Measurements from ENCODE around the gene PLXND1.

The PLXND1 gene

GRCh38 chr3:129602309-129602708 is 4.2 kb downstream of the PLXND1 start:
- no peak for TF ChIP-seq ZBTB7A (IDR thresholded peaks at IDR 0.05; ENCODE audit: low read depth)
- TF ChIP-seq, protein P1, sequence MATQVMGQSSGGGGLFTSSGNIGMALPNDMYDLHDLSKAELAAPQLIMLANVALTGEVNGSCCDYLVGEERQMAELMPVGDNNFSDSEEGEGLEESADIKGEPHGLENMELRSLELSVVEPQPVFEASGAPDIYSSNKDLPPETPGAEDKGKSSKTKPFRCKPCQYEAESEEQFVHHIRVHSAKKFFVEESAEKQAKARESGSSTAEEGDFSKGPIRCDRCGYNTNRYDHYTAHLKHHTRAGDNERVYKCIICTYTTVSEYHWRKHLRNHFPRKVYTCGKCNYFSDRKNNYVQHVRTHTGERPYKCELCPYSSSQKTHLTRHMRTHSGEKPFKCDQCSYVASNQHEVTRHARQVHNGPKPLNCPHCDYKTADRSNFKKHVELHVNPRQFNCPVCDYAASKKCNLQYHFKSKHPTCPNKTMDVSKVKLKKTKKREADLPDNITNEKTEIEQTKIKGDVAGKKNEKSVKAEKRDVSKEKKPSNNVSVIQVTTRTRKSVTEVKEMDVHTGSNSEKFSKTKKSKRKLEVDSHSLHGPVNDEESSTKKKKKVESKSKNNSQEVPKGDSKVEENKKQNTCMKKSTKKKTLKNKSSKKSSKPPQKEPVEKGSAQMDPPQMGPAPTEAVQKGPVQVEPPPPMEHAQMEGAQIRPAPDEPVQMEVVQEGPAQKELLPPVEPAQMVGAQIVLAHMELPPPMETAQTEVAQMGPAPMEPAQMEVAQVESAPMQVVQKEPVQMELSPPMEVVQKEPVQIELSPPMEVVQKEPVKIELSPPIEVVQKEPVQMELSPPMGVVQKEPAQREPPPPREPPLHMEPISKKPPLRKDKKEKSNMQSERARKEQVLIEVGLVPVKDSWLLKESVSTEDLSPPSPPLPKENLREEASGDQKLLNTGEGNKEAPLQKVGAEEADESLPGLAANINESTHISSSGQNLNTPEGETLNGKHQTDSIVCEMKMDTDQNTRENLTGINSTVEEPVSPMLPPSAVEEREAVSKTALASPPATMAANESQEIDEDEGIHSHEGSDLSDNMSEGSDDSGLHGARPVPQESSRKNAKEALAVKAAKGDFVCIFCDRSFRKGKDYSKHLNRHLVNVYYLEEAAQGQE (IDR thresholded peaks at IDR 0.05; ENCODE audit: low read depth), result no peak
- no peak for TF ChIP-seq CREB1 (IDR thresholded peaks at IDR 0.05; ENCODE audit: low read depth)
- TF ChIP-seq FOXM1 (IDR thresholded peaks at IDR 0.05; ENCODE audit: borderline replicate concordance, low read depth), result no peak
- no peak for TF ChIP-seq EGR1 (IDR thresholded peaks at IDR 0.05)
- TF ChIP-seq CEBPB (IDR thresholded peaks at IDR 0.05), result no peak
- TF ChIP-seq RAD21 (IDR thresholded peaks at IDR 0.05; ENCODE audit: low read depth), result no peak
- TF ChIP-seq MAX (IDR thresholded peaks at IDR 0.05), result no peak
- no peak for TF ChIP-seq TAF1 (IDR thresholded peaks at IDR 0.05; ENCODE audit: low read depth)
- TF ChIP-seq, protein P2, sequence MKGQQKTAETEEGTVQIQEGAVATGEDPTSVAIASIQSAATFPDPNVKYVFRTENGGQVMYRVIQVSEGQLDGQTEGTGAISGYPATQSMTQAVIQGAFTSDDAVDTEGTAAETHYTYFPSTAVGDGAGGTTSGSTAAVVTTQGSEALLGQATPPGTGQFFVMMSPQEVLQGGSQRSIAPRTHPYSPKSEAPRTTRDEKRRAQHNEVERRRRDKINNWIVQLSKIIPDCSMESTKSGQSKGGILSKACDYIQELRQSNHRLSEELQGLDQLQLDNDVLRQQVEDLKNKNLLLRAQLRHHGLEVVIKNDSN (IDR thresholded peaks at IDR 0.05), result no peak
- TF ChIP-seq NFIC (IDR thresholded peaks at IDR 0.05), result no peak
- TF ChIP-seq TEAD4 (IDR thresholded peaks at IDR 0.05), result no peak
- TF ChIP-seq TCF12 (IDR thresholded peaks at IDR 0.05; ENCODE audit: low read depth), result no peak
- no peak for TF ChIP-seq EP300 (IDR thresholded peaks at IDR 0.05; ENCODE audit: borderline replicate concordance)
- TF ChIP-seq YY1 (IDR thresholded peaks at IDR 0.05; ENCODE audit: low read depth), result no peak

DNA sequence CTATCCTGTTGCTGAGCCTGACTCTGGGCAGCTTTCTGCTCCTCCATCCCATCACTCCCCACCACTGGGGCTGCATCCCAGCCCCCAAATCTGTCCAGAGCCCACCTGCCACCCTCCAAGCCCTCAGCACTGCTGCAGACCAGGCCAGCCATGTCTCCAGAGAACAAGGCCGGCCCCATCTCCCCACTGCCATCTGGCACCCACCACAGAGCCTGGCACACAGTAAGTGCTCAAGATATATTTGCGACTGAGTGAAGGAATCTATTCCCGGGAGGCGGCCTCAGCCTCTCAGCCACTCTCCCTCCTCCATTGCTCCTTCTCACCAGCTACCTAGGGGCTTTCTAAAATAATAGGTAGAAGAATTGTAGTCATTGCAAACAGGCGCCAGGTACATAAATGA is 4.8 kb downstream of the PLXND1 start:
- TF ChIP-seq ZBTB7A (IDR thresholded peaks at IDR 0.05; ENCODE audit: low read depth) (no peak), FOXM1 (IDR thresholded peaks at IDR 0.05; ENCODE audit: borderline replicate concordance, low read depth) (no peak), EP300 (IDR thresholded peaks at IDR 0.05; ENCODE audit: borderline replicate concordance) (no peak), TEAD4 (IDR thresholded peaks at IDR 0.05) (no peak), TAF1 (IDR thresholded peaks at IDR 0.05; ENCODE audit: low read depth) (no peak), CEBPB (IDR thresholded peaks at IDR 0.05) (no peak), NFIC (IDR thresholded peaks at IDR 0.05) (no peak)
- TF ChIP-seq, protein P1 (IDR thresholded peaks at IDR 0.05; ENCODE audit: low read depth), result no peak

DNA sequence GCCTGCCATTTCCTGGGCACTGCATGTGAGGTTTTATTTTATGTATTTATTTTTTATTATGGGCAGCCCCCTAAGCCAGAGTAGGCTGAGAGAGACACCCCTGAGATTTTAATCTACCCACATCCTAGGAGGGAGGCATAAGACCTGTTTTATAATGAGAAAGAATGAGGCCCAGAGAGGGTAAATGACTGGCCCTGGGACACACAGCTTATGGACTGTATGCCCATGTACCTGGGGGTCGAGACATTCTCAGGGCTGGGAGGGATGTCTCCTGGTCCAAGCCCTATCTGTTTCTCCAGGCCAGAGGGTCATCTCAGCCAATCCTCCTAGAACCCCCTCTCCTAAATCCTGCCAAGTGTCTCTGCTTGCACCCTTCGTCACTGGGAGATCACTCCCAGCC is 6.1 kb downstream of the PLXND1 start:
- TF ChIP-seq RAD21 (IDR thresholded peaks at IDR 0.05; ENCODE audit: low read depth) (no peak), ZBTB7A (IDR thresholded peaks at IDR 0.05; ENCODE audit: low read depth) (no peak), MAX (IDR thresholded peaks at IDR 0.05) (no peak), FOXM1 (IDR thresholded peaks at IDR 0.05; ENCODE audit: borderline replicate concordance, low read depth) (no peak), EP300 (IDR thresholded peaks at IDR 0.05; ENCODE audit: borderline replicate concordance) (no peak), YY1 (IDR thresholded peaks at IDR 0.05; ENCODE audit: low read depth) (no peak), TAF1 (IDR thresholded peaks at IDR 0.05; ENCODE audit: low read depth) (no peak), CREB1 (IDR thresholded peaks at IDR 0.05; ENCODE audit: low read depth) (no peak), EGR1 (IDR thresholded peaks at IDR 0.05) (no peak), TCF12 (IDR thresholded peaks at IDR 0.05; ENCODE audit: low read depth) (no peak)
- TF ChIP-seq, protein P1 (IDR thresholded peaks at IDR 0.05; ENCODE audit: low read depth), result no peak
- TF ChIP-seq, protein P2 (IDR thresholded peaks at IDR 0.05), result no peak

DNA sequence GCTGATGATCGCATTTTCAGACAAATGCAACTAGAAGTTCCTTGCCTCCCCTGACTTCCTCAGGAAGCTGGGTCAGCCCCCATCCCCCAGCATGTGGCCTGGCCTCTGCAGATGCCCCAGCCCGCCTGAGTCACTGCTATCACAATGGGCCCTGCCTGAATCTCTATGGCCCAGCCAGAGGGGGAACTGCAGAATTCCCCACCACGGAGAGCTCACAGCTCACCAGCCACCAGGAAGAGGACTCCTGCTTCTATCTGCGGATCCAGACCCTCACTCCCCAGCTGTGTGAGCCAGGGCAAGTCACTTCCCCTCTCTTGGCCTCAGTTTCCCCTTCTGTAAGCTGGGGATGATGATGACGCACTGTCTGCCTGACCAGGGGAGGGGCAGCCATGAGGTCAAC is 6.9 kb downstream of the PLXND1 start:
- no peak for TF ChIP-seq ZBTB7A (IDR thresholded peaks at IDR 0.05; ENCODE audit: low read depth)
- no peak for TF ChIP-seq RAD21 (IDR thresholded peaks at IDR 0.05; ENCODE audit: low read depth)
- TF ChIP-seq NFIC (IDR thresholded peaks at IDR 0.05), result no peak
- TF ChIP-seq TAF1 (IDR thresholded peaks at IDR 0.05; ENCODE audit: low read depth), result no peak
- TF ChIP-seq YY1 (IDR thresholded peaks at IDR 0.05; ENCODE audit: low read depth), result no peak
- no peak for TF ChIP-seq TEAD4 (IDR thresholded peaks at IDR 0.05)
- TF ChIP-seq EP300 (IDR thresholded peaks at IDR 0.05; ENCODE audit: borderline replicate concordance), result no peak

DNA sequence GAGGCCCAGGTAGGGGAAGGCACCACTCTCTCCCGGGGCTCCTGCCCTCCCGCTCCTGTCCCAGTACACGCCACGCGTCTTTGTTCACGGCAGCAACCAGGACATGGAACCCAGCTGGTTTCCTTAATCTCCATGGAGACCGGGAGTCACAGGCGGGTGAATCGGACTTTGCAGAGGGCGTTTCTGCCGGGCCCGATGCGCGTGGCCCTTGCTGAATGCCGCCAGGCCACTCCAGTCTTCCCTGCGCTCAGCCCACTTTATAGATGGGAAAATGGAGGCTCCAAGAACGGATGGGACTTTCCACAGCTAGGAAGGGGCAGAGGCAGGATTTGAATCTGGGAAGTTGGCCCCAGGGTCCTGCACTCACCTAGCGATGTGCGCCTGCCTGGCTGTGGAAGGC is 7.4 kb downstream of the PLXND1 start:
- TF ChIP-seq FOXM1 (IDR thresholded peaks at IDR 0.05; ENCODE audit: borderline replicate concordance, low read depth) (no peak), TCF12 (IDR thresholded peaks at IDR 0.05; ENCODE audit: low read depth) (no peak), TAF1 (IDR thresholded peaks at IDR 0.05; ENCODE audit: low read depth) (no peak), EGR1 (IDR thresholded peaks at IDR 0.05) (no peak), RAD21 (IDR thresholded peaks at IDR 0.05; ENCODE audit: low read depth) (no peak), EP300 (IDR thresholded peaks at IDR 0.05; ENCODE audit: borderline replicate concordance) (no peak), TEAD4 (IDR thresholded peaks at IDR 0.05) (no peak), ZBTB7A (IDR thresholded peaks at IDR 0.05; ENCODE audit: low read depth) (no peak), YY1 (IDR thresholded peaks at IDR 0.05; ENCODE audit: low read depth) (no peak), MAX (IDR thresholded peaks at IDR 0.05) (no peak), CREB1 (IDR thresholded peaks at IDR 0.05; ENCODE audit: low read depth) (no peak), NFIC (IDR thresholded peaks at IDR 0.05) (no peak), CEBPB (IDR thresholded peaks at IDR 0.05) (no peak)
- TF ChIP-seq, protein P2 (IDR thresholded peaks at IDR 0.05), result no peak
- TF ChIP-seq, protein P1 (IDR thresholded peaks at IDR 0.05; ENCODE audit: low read depth), result no peak

All from Ishikawa (cell line).